HepG2 (cell line): Measurements from ENCODE around the gene PRR15L.

ENCODE experiments used
- NR2F1 ChIP-seq, 2 experiments: fragments of 450-650 bp in 1 of 2; formaldehyde crosslinking in 1 of 2; IDR thresholded peaks; 2 replicates each; pipeline versions ENCODE4 v1.5.0 to v1.6.1; 2016 to 2020; ENCODE audit warnings: mild to moderate bottlenecking in 1 of 2, missing compliant biosample characterization in 1 of 2, missing genetic modification reagents in 1 of 2, moderate library complexity in 1 of 2
- SP4 ChIP-seq: sonication (generic); formaldehyde crosslinking; IDR thresholded peaks from 2 replicates; pipeline ENCODE4 v1.8.1; 2023; ENCODE audit warnings: mild to moderate bottlenecking, missing genetic modification reagents
- TF ChIP-seq, protein P1 (sequence below): sonication (generic); formaldehyde crosslinking; IDR thresholded peaks from 2 replicates; pipeline ENCODE4 v1.5.1; 2020; ENCODE audit warnings: missing genetic modification reagents, mild to moderate bottlenecking, borderline replicate concordance
- TF ChIP-seq, protein P2 (sequence below): sonication (generic); formaldehyde crosslinking; IDR thresholded peaks from 2 replicates; pipeline ENCODE4 v1.5.0; 2020; ENCODE audit warnings: mild to moderate bottlenecking, missing genetic modification reagents, moderate library complexity
- TF ChIP-seq, protein P3 (sequence below): IDR thresholded peaks from 2 replicates; pipeline ENCODE4 v1.6.1; 2016

DNA sequence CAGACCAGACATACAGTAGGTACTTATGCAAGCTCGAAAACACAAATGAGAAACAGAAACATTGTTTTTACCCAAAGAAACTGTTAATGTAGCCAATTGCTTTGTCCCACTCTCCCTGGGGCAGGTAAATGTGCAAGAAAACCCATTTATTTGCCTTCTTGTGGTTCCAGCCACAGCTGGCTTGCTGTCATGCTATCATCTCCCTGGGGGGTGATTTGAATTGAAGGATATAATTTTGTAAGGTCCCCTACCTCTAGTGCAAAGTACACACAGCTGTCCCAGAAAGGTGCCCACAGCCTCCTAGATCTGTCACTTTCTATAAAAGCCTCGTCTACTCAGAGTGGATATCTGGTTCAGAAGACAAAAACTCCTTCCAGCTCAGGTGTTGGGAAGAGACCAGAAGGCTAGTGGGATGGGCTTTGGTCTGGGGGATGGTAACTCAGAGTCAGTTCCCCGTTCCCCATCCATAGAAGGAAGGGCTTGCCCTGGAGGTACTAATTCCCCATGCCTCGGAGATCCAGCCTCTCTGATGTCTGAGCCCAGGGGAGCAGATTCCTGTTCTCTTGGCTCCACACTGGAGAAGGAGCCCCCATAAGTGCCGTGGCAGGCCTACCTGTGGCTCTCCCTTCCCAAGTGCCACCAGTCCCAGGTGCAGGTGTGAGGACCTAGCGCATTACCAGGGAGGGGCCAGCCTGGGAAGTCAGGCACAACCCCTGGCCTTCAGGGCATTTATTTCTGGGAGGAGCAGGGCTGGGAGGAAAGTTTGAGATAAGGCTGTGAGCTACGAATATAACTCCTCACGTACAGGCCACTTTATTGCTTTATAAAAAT, 2.4 kb upstream of the PRR15L start:
- TF ChIP-seq, protein P1, sequence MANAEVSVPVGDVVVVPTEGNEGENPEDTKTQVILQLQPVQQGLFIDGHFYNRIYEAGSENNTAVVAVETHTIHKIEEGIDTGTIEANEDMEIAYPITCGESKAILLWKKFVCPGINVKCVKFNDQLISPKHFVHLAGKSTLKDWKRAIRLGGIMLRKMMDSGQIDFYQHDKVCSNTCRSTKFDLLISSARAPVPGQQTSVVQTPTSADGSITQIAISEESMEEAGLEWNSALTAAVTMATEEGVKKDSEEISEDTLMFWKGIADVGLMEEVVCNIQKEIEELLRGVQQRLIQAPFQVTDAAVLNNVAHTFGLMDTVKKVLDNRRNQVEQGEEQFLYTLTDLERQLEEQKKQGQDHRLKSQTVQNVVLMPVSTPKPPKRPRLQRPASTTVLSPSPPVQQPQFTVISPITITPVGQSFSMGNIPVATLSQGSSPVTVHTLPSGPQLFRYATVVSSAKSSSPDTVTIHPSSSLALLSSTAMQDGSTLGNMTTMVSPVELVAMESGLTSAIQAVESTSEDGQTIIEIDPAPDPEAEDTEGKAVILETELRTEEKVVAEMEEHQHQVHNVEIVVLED: no peak
- no peak for TF ChIP-seq NR2F1 (CRISPR knock-in tag; IDR thresholded peaks at IDR 0.05)
- TF ChIP-seq SP4: no peak
- TF ChIP-seq, protein P2, sequence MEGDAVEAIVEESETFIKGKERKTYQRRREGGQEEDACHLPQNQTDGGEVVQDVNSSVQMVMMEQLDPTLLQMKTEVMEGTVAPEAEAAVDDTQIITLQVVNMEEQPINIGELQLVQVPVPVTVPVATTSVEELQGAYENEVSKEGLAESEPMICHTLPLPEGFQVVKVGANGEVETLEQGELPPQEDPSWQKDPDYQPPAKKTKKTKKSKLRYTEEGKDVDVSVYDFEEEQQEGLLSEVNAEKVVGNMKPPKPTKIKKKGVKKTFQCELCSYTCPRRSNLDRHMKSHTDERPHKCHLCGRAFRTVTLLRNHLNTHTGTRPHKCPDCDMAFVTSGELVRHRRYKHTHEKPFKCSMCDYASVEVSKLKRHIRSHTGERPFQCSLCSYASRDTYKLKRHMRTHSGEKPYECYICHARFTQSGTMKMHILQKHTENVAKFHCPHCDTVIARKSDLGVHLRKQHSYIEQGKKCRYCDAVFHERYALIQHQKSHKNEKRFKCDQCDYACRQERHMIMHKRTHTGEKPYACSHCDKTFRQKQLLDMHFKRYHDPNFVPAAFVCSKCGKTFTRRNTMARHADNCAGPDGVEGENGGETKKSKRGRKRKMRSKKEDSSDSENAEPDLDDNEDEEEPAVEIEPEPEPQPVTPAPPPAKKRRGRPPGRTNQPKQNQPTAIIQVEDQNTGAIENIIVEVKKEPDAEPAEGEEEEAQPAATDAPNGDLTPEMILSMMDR (CRISPR knock-in tag): no peak
- TF ChIP-seq, protein P3, sequence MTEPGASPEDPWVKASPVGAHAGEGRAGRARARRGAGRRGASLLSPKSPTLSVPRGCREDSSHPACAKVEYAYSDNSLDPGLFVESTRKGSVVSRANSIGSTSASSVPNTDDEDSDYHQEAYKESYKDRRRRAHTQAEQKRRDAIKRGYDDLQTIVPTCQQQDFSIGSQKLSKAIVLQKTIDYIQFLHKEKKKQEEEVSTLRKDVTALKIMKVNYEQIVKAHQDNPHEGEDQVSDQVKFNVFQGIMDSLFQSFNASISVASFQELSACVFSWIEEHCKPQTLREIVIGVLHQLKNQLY (CRISPR knock-in tag): no peak
